Measurements from ENCODE around the gene MNX1. TPM values are rescaled to one million over a fixed set of nuclear protein-coding genes. Genes with fewer than 3 reads are reported as not detected.

The MNX1 gene
- total RNA-seq, 1 donor from 2014 or later = not detected

- DNase-seq (ENCODE audit: low spot score) = peak; percentile 40
- Mint-ChIP-seq H3K4me1 (peaks cover 6% of the 10 kb centered on the region), H3K27me3 (ENCODE audit: insufficient read depth, low read depth) (peaks cover 84% of the 10 kb centered on the region), H3K4me3 (no peak overlapping the region), H3K36me3 (no peaks in the 10 kb centered on the region), H3K9me3 (no peaks in the 10 kb centered on the region), H3K27ac (no peak overlapping the region)
- Histone ChIP-seq H3K4me1 (peaks cover 17% of the 10 kb centered on the region), H4K20me1 (ENCODE audit: low read depth) (peaks cover 98% of the 10 kb centered on the region), H3K4me3 (no peak overlapping the region), H3F3A (ENCODE audit: low read depth) (peaks cover 14% of the 10 kb centered on the region), H3K27ac (no peak overlapping the region), H3K79me2 (ENCODE audit: low read depth) (no peaks in the 10 kb centered on the region), H3K4me2 (no peak overlapping the region), H3K27me3 (peaks cover 100% of the 10 kb centered on the region), H3K9me3 (ENCODE audit: low read depth) (no peaks in the 10 kb centered on the region), H3K9ac (no peak overlapping the region), H3K36me3 (no peaks in the 10 kb centered on the region), H2AFZ (replicated peaks) (no peak overlapping the region)
- TF ChIP-seq EZH2phosphoT487 (IDR thresholded peaks at IDR 0.05) = peak; percentile 35
- no peak for TF ChIP-seq EZH2 (IDR thresholded peaks at IDR 0.05)
- no peak for TF ChIP-seq CTCF (IDR thresholded peaks at IDR 0.05)
Measured at GRCh38 chr7:157016352-157017041, 6.0 kb upstream of the MNX1 start.

GRCh38 chr7:157016024-157016351 is 5.5 kb upstream of the MNX1 start:
- H3K36me3 Mint-ChIP-seq = no peaks in the 10 kb centered on the region
- H2AFZ ChIP-seq (replicated peaks) = no peak overlapping the region
- TF ChIP-seq CTCF (IDR thresholded peaks at IDR 0.05) (no peak), EZH2phosphoT487 (IDR thresholded peaks at IDR 0.05) (no peak), EZH2 (IDR thresholded peaks at IDR 0.05) (peak; percentile 21)
- H3K27me3 Mint-ChIP-seq (ENCODE audit: insufficient read depth, low read depth) = peaks cover 86% of the 10 kb centered on the region
- peaks cover 14% of the 10 kb centered on the region for H3F3A ChIP-seq (ENCODE audit: low read depth)
- H3K9me3 Mint-ChIP-seq = no peaks in the 10 kb centered on the region
- no peak overlapping the region for H3K27ac Mint-ChIP-seq
- H3K4me3 Mint-ChIP-seq = no peak overlapping the region
- H3K36me3 ChIP-seq = no peaks in the 10 kb centered on the region
- peaks cover 100% of the 10 kb centered on the region for H4K20me1 ChIP-seq (ENCODE audit: low read depth)
- H3K27me3 ChIP-seq = peaks cover 100% of the 10 kb centered on the region
- no peak for DNase-seq (ENCODE audit: low spot score)
- H3K4me1 ChIP-seq = peaks cover 18% of the 10 kb centered on the region
- no peak overlapping the region for H3K4me2 ChIP-seq
- no peak overlapping the region for H3K9ac ChIP-seq
- H3K9me3 ChIP-seq (ENCODE audit: low read depth) = no peaks in the 10 kb centered on the region
- H3K27ac ChIP-seq = no peak overlapping the region
- no peaks in the 10 kb centered on the region for H3K79me2 ChIP-seq (ENCODE audit: low read depth)
- H3K4me3 ChIP-seq = no peak overlapping the region
- H3K4me1 Mint-ChIP-seq = peaks cover 6% of the 10 kb centered on the region

DNA sequence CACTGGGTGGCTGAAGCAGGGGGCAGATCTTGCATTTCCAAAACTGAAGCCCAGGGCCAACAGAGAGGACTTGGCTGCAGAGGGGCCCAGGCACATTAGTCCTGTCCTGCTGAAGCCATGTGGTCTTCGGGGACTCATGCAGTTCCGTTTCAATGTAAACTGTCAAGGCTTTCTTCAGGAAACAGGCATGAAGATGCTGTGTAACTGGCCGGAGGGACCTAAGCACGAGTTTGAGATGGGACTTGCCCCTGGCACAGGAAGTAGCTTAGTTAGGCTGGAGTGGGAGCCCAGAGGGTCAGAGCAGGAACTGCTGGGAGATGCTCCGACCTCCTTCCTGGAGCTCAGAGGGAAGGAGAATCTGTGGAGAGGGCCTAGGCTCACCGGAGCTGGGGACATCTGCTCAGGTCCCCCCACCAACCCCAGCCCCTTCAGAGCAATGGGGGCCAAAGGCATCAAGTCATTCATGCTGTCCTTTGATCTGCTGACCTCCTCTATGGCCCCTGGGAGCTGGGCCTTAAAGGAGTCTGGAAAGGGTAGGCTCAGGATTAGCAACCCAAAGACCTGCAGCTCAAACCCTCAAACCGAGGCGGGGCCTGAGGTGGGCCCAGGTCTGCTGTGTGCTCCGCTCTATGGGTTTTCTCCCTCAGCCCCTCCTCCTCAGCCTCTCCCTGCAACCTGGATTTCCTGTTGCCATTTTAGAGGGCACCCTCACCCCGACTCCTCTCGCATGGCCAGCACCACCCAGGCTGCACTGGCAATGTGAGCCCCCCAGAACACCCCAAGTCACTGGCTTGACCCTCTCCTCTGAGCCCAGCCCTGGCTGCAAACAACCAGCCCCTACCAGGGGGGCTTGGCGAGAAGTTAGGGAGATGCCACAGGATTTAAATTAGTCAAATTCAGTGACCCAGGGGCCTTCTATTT is 4.4 kb upstream of the MNX1 start:
- no peaks in the 10 kb centered on the region for H3K36me3 ChIP-seq
- H3K27ac ChIP-seq = no peak overlapping the region
- H2AFZ ChIP-seq (replicated peaks) = no peak overlapping the region
- no peak overlapping the region for H3K4me2 ChIP-seq
- Mint-ChIP-seq H3K4me3 (no peak overlapping the region), H3K9me3 (no peaks in the 10 kb centered on the region), H3K27me3 (ENCODE audit: insufficient read depth, low read depth) (peaks cover 79% of the 10 kb centered on the region), H3K4me1 (peaks cover 6% of the 10 kb centered on the region), H3K36me3 (no peaks in the 10 kb centered on the region), H3K27ac (no peak overlapping the region)
- peaks cover 100% of the 10 kb centered on the region for H3K27me3 ChIP-seq
- peaks cover 96% of the 10 kb centered on the region for H4K20me1 ChIP-seq (ENCODE audit: low read depth)
- peaks cover 17% of the 10 kb centered on the region for H3K4me1 ChIP-seq
- H3F3A ChIP-seq (ENCODE audit: low read depth) = peaks cover 14% of the 10 kb centered on the region
- H3K9ac ChIP-seq = no peak overlapping the region
- H3K9me3 ChIP-seq (ENCODE audit: low read depth) = no peaks in the 10 kb centered on the region
- no peaks in the 10 kb centered on the region for H3K79me2 ChIP-seq (ENCODE audit: low read depth)
- no peak for TF ChIP-seq EZH2 (IDR thresholded peaks at IDR 0.05)
- no peak for TF ChIP-seq EZH2phosphoT487 (IDR thresholded peaks at IDR 0.05)
- no peak for TF ChIP-seq CTCF (IDR thresholded peaks at IDR 0.05)
- H3K4me3 ChIP-seq = no peak overlapping the region
- DNase-seq (ENCODE audit: low spot score) = no peak
